Fibroblast of mammary gland (primary cell): ENCODE results near the gene DPP9.
"Not testable (repeated sequence)": the region's sequence is repeated elsewhere in the genome, so short reads cannot be mapped to it uniquely, and the experiment has no call there.

ENCODE experiments used
- DNase-seq: peaks from one replicate; pipeline ENCODE4 v3.0.0-alpha.2; 2010; ENCODE audit warnings: low read depth
- H3K4me3 ChIP-seq: 2 replicates; pipeline ENCODE4 v1.5.1; 2011; ENCODE audit warnings: low read depth, mild to moderate bottlenecking, low read length, moderate library complexity; ENCODE audit not compliant: control insufficient read depth
- CTCF ChIP-seq: conservative IDR thresholded peaks from 2 replicates; pipeline ENCODE4 v1.5.1; 2011; ENCODE audit warnings: low read depth, low read length, inconsistent platforms; ENCODE audit not compliant: control insufficient read depth, insufficient read depth

Gene DPP9

DNA sequence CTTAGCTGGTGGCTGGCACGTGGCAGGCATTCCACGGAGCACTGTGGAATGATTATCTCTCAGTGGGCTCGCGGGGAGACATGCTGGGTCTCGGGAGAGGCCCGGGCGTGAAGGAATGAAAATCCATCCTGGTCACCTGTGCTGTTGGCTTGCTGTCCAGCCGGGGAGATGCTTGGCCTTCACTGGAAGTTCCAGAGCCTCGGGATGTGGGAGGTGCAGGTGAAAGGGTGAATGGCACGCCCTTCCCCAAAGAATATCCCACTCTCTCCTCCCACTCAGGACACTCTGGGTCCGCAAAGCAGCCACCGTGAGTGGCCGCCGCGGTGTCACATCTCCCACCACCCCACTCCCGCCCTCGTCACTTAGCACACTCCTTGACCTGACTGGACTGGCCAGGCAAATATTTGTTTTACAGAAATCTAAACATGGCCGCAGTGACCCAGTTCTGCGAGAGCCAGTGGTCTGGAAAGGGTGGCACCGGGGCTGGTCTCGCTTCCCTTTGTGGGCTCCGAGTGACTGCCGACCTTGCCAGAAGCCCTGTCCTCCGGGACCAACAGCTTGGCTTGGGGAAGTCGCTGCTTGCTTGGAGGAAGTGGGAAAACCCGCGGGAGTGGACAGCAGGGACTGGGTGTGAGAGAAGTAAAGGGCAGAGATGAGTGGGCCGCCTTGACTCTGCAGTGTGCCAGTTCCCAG is 8.0 kb downstream of the DPP9 start:
- TF ChIP-seq CTCF: no peak
- no peak for DNase-seq
- no peak overlapping the region for H3K4me3 ChIP-seq

- not testable (repeated sequence) for H3K4me3 ChIP-seq, DNase-seq
These were observed 8.5 kb downstream of the DPP9 start for GRCh38 chr19:4715178-4715528.

DNA sequence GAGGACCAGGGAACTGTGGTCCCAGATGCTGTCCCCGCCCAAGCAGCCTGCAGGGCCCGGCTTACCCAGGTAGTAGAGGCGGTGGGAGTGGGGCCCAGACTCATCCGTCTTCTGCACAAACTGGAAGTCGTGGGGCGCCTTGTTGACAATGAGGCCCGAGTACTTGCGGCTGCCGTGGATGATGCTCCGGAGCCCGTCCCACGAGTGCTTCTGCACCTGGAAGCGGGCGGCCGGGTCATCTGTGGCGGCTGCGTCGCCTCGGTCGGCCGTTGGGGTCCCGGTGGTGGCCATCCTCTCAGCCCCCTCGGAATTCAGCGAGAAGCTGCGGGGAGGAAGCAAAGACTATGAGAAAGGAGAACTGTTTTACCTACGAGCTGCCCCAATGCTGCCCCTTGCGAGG is 9.6 kb downstream of the DPP9 start:
- TF ChIP-seq CTCF: no peak
- H3K4me3 ChIP-seq: no peak overlapping the region

DNA sequence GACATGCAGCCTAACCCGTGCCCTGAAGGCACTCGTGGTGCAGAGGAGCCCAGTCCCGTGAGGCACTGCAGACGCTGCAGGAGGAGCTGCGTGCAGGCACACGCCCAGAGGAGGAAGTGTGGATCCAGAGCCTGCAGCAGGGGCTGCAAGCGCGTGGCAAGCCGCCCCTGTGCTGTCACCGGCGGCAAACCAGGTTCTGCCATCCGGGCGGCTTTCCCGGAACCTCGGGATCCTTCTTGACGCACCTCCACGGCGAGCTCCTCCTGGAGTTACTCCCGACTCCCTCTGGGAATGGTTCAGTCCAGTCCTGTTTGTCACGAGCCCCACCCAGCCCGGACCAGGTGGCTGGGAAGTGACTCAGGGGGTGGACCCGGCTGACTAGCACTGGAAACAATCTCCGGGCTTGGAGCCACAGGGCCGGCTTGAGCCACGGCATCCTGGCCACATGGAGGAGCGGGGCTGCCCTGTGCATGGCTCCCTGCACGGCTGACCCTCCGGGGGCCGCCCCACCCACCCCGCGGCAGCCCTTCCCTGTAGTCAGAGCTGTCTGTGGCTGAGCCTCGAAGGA is 10.2 kb downstream of the DPP9 start:
- TF ChIP-seq CTCF: no peak
- peak; percentile 99 for DNase-seq
- no peak overlapping the region for H3K4me3 ChIP-seq

More for the DNA sequence above, 9.6 kb downstream of the DPP9 start:
- DNase-seq: no peak

GRCh38 chr19:4712771-4713170 is 10.9 kb downstream of the DPP9 start:
- TF ChIP-seq CTCF: no peak
- no peak for DNase-seq
- H3K4me3 ChIP-seq: no peak overlapping the region

DNA sequence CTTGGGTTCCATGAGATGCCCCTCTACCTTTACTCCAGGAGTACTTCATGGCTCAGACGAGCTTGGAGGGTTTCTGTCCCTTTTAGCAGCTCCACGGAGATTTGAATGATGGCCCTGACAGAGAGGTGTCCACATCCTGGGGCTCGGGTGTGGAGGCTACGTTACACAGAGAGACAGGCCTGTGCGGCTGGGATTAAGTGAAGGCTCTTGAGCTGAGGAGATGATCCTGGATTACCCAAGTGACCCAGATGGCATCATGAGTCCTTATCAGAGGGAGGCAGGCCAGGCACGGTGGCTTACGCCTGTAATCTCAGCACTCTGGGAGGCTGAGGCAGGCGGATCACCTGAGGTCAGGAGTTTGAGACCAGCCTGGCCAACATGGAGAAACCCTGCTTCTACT is 12.4 kb downstream of the DPP9 start:
- TF ChIP-seq CTCF: no peak
- H3K4me3 ChIP-seq: no peak overlapping the region
- no peak for DNase-seq

DNA sequence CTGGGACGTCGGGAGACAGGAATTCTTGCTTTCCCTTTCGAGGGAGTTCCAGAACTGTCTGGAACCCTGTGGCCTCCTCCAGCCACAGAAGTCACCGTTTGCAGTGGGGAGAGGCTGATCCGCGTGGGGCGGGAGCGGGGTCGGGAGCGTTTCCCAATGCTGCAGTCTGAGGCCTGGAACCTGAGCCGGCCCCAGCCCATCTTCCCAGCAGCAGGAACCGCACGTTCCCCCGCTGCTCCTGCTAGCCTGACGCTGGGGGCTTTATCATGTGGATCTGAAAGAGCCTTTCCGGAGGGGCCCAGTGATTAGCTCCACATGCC is 13.4 kb downstream of the DPP9 start:
- no peak for DNase-seq
- no peak for TF ChIP-seq CTCF
- H3K4me3 ChIP-seq: no peak overlapping the region
